GM23338 (cell line): Measurements from ENCODE around the gene MEGF8.
A peak's percentile ranks its signal among the peaks of the same experiment; 100 is the strongest.

Experiments
- CREB1 ChIP-seq: fragments of 250-450 bp; sonication (Bioruptor Pico); IDR thresholded peaks from 2 replicates; pipeline ENCODE4 v1.5.0; 2020; ENCODE audit warnings: low read depth, mild to moderate bottlenecking, moderate library complexity
- EZH2 ChIP-seq: fragments of 200-600 bp; sonication (generic); IDR thresholded peaks from one replicate; pipeline ENCODE4 v1.8.0; 2017; ENCODE audit warnings: antibody characterized with exemption, mild to moderate bottlenecking, low read depth; ENCODE audit not compliant: unreplicated experiment
- EZH2phosphoT487 ChIP-seq: fragments of 200-600 bp; sonication (generic); IDR thresholded peaks from one replicate; pipeline ENCODE4 v1.8.1; 2018; ENCODE audit warnings: antibody characterized with exemption; ENCODE audit not compliant: unreplicated experiment
- JUNB ChIP-seq: IDR thresholded peaks from one replicate; pipeline ENCODE4 v1.6.1; 2016; ENCODE audit warnings: antibody characterized with exemption; ENCODE audit not compliant: unreplicated experiment
- NANOG ChIP-seq: IDR thresholded peaks from 2 replicates; pipeline ENCODE4 v1.6.1; 2016; ENCODE audit warnings: antibody characterized with exemption, borderline replicate concordance
- POLR2AphosphoS5 ChIP-seq: IDR thresholded peaks from 2 replicates; pipeline ENCODE4 v1.6.1; 2016; ENCODE audit warnings: antibody characterized with exemption, low read depth
- STAT1 ChIP-seq: IDR thresholded peaks from one replicate; pipeline ENCODE4 v1.6.1; 2016; ENCODE audit warnings: antibody characterized with exemption; ENCODE audit not compliant: unreplicated experiment
- ZNF114 ChIP-seq: fragments of 250-450 bp; sonication (Bioruptor Pico); IDR thresholded peaks from 2 replicates; pipeline ENCODE4 v1.5.0; 2020; ENCODE audit warnings: mild to moderate bottlenecking, moderate library complexity
- ZNF331 ChIP-seq: fragments of 250-450 bp; sonication (Bioruptor Pico); IDR thresholded peaks from 2 replicates; pipeline ENCODE4 v1.5.0; 2020; ENCODE audit warnings: low read depth, mild to moderate bottlenecking, moderate library complexity
- ZNF462 ChIP-seq: fragments of 250-450 bp; sonication (Bioruptor Pico); IDR thresholded peaks from 2 replicates; pipeline ENCODE4 v1.5.0; 2020; ENCODE audit warnings: mild to moderate bottlenecking, moderate library complexity
- TF ChIP-seq, protein P1 (sequence below), 2 experiments: fragments of 200-600 bp in 1 of 2; sonication (generic) in 1 of 2; conservative IDR thresholded peaks; 2 replicates each; pipeline versions ENCODE4 v1.5.1 to v1.6.1; 2016 to 2017; ENCODE audit warnings: antibody characterized with exemption in 2 of 2, low read depth in 2 of 2, mild to moderate bottlenecking in 2 of 2, moderate library complexity in 1 of 2
- TF ChIP-seq, protein P2 (sequence below): IDR thresholded peaks from one replicate; pipeline ENCODE4 v1.6.1; 2018; ENCODE audit warnings: antibody characterized with exemption; ENCODE audit not compliant: unreplicated experiment
- TF ChIP-seq, protein P3 (sequence below): IDR thresholded peaks from 2 replicates; pipeline ENCODE4 v1.6.1; 2016; ENCODE audit warnings: antibody characterized with exemption

DNA sequence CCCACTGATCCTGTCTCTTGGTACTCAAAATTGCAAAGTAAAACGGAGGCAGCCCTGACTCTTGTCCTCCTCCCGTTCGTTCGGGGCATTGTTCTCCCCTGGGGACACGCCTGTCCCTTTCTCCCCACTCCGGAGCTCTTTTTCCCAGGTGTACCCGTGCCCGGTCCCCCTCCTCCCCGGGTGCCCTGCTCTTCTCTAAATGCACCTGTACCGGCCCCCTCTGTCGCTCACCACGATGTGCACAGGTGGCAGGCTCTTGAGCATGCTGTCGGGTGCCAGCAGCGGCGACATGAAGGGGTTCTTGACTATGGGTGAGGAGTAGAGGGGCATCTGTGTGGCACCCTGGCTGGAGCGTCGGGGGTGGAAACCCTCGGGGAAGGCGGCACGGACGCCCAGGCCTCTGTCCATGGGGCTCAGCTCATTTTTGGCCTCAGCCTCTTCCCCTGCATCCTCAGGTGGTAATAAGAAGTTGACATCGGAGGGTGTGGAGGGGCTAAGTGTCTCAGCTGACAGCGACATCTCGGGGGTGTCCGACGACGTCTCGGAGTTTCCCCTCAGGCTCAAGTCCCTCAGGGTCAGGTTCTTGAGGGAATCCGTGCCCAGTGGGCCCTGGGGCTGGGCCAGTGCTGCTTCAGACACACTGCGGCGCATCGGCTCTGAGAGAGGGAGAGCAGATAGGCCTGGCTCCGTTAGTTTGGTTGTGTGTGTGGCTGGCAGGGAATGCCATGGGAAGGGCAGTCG, 77.1 kb downstream of the MEGF8 start:
- TF ChIP-seq, protein P1, sequence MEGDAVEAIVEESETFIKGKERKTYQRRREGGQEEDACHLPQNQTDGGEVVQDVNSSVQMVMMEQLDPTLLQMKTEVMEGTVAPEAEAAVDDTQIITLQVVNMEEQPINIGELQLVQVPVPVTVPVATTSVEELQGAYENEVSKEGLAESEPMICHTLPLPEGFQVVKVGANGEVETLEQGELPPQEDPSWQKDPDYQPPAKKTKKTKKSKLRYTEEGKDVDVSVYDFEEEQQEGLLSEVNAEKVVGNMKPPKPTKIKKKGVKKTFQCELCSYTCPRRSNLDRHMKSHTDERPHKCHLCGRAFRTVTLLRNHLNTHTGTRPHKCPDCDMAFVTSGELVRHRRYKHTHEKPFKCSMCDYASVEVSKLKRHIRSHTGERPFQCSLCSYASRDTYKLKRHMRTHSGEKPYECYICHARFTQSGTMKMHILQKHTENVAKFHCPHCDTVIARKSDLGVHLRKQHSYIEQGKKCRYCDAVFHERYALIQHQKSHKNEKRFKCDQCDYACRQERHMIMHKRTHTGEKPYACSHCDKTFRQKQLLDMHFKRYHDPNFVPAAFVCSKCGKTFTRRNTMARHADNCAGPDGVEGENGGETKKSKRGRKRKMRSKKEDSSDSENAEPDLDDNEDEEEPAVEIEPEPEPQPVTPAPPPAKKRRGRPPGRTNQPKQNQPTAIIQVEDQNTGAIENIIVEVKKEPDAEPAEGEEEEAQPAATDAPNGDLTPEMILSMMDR (conservative IDR thresholded peaks at IDR 0.05; ENCODE audit: low read depth in 2 of 2) = no peak
- TF ChIP-seq, protein P2, sequence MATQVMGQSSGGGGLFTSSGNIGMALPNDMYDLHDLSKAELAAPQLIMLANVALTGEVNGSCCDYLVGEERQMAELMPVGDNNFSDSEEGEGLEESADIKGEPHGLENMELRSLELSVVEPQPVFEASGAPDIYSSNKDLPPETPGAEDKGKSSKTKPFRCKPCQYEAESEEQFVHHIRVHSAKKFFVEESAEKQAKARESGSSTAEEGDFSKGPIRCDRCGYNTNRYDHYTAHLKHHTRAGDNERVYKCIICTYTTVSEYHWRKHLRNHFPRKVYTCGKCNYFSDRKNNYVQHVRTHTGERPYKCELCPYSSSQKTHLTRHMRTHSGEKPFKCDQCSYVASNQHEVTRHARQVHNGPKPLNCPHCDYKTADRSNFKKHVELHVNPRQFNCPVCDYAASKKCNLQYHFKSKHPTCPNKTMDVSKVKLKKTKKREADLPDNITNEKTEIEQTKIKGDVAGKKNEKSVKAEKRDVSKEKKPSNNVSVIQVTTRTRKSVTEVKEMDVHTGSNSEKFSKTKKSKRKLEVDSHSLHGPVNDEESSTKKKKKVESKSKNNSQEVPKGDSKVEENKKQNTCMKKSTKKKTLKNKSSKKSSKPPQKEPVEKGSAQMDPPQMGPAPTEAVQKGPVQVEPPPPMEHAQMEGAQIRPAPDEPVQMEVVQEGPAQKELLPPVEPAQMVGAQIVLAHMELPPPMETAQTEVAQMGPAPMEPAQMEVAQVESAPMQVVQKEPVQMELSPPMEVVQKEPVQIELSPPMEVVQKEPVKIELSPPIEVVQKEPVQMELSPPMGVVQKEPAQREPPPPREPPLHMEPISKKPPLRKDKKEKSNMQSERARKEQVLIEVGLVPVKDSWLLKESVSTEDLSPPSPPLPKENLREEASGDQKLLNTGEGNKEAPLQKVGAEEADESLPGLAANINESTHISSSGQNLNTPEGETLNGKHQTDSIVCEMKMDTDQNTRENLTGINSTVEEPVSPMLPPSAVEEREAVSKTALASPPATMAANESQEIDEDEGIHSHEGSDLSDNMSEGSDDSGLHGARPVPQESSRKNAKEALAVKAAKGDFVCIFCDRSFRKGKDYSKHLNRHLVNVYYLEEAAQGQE = no peak
- TF ChIP-seq EZH2phosphoT487 = no peak
- TF ChIP-seq EZH2 = no peak
- peak; percentile 34; the same call in 1 of the 2 replicates for TF ChIP-seq POLR2AphosphoS5
- TF ChIP-seq JUNB = no peak
- no peak for TF ChIP-seq CREB1 (CRISPR knock-in tag)
- TF ChIP-seq NANOG = no peak
- no peak for TF ChIP-seq ZNF462
- no peak for TF ChIP-seq ZNF331 (CRISPR knock-in tag)
- TF ChIP-seq, protein P3, sequence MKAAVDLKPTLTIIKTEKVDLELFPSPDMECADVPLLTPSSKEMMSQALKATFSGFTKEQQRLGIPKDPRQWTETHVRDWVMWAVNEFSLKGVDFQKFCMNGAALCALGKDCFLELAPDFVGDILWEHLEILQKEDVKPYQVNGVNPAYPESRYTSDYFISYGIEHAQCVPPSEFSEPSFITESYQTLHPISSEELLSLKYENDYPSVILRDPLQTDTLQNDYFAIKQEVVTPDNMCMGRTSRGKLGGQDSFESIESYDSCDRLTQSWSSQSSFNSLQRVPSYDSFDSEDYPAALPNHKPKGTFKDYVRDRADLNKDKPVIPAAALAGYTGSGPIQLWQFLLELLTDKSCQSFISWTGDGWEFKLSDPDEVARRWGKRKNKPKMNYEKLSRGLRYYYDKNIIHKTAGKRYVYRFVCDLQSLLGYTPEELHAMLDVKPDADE = no peak
- no peak for TF ChIP-seq STAT1
- no peak for TF ChIP-seq ZNF114 (CRISPR knock-in tag)
